Kidney epithelial cell (primary cell): ENCODE results near the gene RXFP3. TPM values are rescaled to one million over a fixed set of nuclear protein-coding genes. Genes with fewer than 3 reads are reported as not detected.

ENCODE experiments used
- DNase-seq: peaks from one replicate; pipeline ENCODE4 v3.0.0-alpha.2; 2010; ENCODE audit warnings: low read depth
- H3K27me3 ChIP-seq: 2 replicates; pipeline ENCODE4 v1.6.0; 2011; ENCODE audit warnings: low read length; ENCODE audit not compliant: control insufficient read depth, insufficient read depth
- H3K36me3 ChIP-seq: 2 replicates; pipeline ENCODE4 v1.5.1; 2011; ENCODE audit warnings: low read length; ENCODE audit not compliant: control insufficient read depth, insufficient read depth
- H3K4me3 ChIP-seq: 2 replicates; pipeline ENCODE4 v1.5.1; 2011; ENCODE audit warnings: low read depth, mild to moderate bottlenecking, control low read depth, low read length
- CTCF ChIP-seq: IDR thresholded peaks from 2 replicates; pipeline ENCODE4 v1.5.1; 2011; ENCODE audit warnings: mild to moderate bottlenecking, moderate library complexity, low read length, control low read depth, inconsistent platforms; ENCODE audit not compliant: insufficient read depth, poor library complexity, severe bottlenecking
- total RNA-seq: library from RNA; depleted of rRNA; stranded (reverse); fragments of >200 nt; gene quantifications from 2 replicates; pipeline ENCODE4 v1.2.3, GENCODE V29; 2015

The RXFP3 gene
- total RNA-seq, 1 donor from 2014 or later, result not detected

- Histone ChIP-seq H3K36me3 (no peaks in the 10 kb centered on the region), H3K4me3 (no peak overlapping the region), H3K27me3 (no peaks in the 10 kb centered on the region)
- DNase-seq, result peak; percentile 19
- peak; percentile 77 for TF ChIP-seq CTCF
These were observed 33.6 kb downstream of the RXFP3 start for GRCh38 chr5:33969572-33970452.

DNA sequence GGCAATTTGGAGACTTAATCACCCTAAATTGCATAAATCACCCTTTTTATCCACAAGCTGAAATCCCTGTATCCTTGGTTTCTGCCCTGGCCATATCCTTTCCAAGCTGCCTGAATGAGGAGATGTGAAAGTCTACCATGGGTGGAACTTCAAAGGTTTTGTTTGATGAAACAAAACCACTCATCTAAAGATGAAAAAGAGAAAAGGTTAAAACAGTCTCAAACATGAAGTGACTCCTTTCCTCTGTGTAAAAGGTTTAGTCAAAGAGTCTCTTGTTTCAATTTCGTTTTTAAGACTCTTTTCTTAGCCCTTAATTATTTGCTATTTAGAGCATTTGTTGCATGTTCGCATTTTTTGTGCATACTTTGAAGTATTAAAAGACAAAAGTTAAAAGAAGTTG lies 37.1 kb downstream of the RXFP3 start:
- no peak overlapping the region for H3K4me3 ChIP-seq
- H3K27me3 ChIP-seq, result no peaks in the 10 kb centered on the region
- no peak for DNase-seq
- no peaks in the 10 kb centered on the region for H3K36me3 ChIP-seq
- no peak for TF ChIP-seq CTCF

DNA sequence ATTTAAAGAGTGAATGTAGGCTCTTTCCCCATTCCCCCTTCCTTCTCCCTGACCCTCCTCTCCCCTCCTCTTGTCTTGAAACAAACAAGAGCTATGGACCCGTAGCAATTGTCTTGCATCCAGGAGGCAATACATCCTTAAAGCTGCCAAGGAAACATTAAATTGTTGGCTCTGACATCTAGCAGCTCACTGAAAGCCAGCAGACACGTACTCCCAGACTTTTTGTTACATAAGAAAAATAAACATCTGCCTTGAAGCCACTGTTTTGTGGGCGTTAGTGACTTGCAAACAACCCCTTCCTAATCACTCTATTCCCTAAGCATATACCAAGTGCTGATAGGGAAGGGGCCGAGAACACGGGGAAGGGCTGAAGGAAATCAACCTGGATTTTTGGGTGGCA lies 39.7 kb downstream of the RXFP3 start:
- H3K27me3 ChIP-seq, result no peaks in the 10 kb centered on the region
- no peak for TF ChIP-seq CTCF
- no peak overlapping the region for H3K4me3 ChIP-seq
- H3K36me3 ChIP-seq, result no peaks in the 10 kb centered on the region
- DNase-seq, result no peak

DNA sequence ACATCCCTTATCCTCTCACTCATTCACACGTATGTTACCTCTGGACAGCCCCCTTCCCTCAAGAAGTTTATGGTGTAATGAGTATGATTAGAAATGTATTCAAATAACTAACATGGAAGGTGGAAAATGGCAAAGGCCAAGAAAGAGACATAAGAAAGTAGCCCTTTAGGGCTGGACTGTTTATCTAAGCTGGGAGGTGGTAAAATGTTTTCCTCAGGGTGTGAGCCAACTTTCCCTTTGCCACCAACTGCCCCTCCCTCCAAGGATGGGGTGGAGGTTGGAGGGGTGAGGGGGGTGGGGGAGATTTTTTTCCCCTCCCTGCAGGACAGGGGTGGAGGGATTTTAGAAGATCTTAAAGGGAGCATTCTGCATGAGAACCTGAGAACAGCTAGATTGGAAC lies 40.1 kb downstream of the RXFP3 start:
- TF ChIP-seq CTCF, result no peak
- no peaks in the 10 kb centered on the region for H3K27me3 ChIP-seq
- H3K4me3 ChIP-seq, result no peak overlapping the region
- no peak for DNase-seq
- no peaks in the 10 kb centered on the region for H3K36me3 ChIP-seq

- H3K36me3 ChIP-seq, result no peaks in the 10 kb centered on the region
- no peak overlapping the region for H3K4me3 ChIP-seq
- H3K27me3 ChIP-seq, result no peaks in the 10 kb centered on the region
- TF ChIP-seq CTCF, result no peak
- DNase-seq, result no peak
These were observed 42.1 kb downstream of the RXFP3 start for GRCh38 chr5:33978306-33978705.

DNA sequence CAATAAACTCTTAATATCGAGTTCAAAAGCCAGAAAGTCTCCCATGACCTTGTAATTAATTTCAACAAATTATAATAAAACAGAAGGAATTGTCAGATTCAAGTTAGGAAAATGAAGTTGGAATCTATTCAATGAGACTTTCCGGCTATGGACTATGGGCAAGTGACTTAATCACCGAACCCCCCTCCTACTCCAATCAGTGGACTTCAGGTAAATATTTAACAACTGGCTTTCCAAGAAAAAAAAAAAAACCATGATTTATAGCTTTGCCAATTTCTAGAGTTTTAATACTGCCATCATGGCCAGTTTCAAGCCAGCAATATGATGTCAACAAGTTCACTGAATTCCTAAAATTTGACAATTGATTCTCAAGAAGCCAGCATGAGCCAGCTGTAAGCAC lies 43.8 kb downstream of the RXFP3 start:
- Histone ChIP-seq H3K4me3 (no peak overlapping the region), H3K36me3 (no peaks in the 10 kb centered on the region), H3K27me3 (no peaks in the 10 kb centered on the region)
- TF ChIP-seq CTCF, result no peak
- no peak for DNase-seq
